IPS-20b (cell line): Measurements from ENCODE around the gene RAB36.
"Not testable (repeated sequence)": the region's sequence is repeated elsewhere in the genome, so short reads cannot be mapped to it uniquely, and the experiment has no call there.

Experiments used
- H3K27ac ChIP-seq: one replicate; pipeline ENCODE4 v1.5.1; 2013; ENCODE audit warnings: low read length
- H3K27me3 ChIP-seq: 2 replicates; pipeline ENCODE4 v1.6.1; 2013; ENCODE audit warnings: mild to moderate bottlenecking, low read length, inconsistent platforms; ENCODE audit not compliant: insufficient read depth
- H3K36me3 ChIP-seq: 2 replicates; pipeline ENCODE4 v1.6.1; 2013; ENCODE audit warnings: low read depth, mild to moderate bottlenecking, inconsistent platforms, low read length, moderate library complexity; ENCODE audit not compliant: insufficient read depth
- H3K4me1 ChIP-seq: 2 replicates; pipeline ENCODE4 v1.6.1; 2013; ENCODE audit warnings: mild to moderate bottlenecking, control low read depth, inconsistent platforms, low read length, moderate library complexity; ENCODE audit not compliant: insufficient read depth
- H3K4me3 ChIP-seq: 2 replicates; pipeline ENCODE4 v1.5.1; 2013; ENCODE audit warnings: mild to moderate bottlenecking, low read length, inconsistent platforms
- H3K9ac ChIP-seq: 2 replicates; pipeline ENCODE4 v1.6.1; 2013; ENCODE audit warnings: low read depth, mild to moderate bottlenecking, inconsistent platforms, low read length, moderate library complexity
- H3K9me3 ChIP-seq: 2 replicates; pipeline ENCODE4 v1.6.1; 2013; ENCODE audit warnings: mild to moderate bottlenecking, low read depth, low read length, inconsistent platforms; ENCODE audit not compliant: insufficient read depth

The RAB36 gene

DNA sequence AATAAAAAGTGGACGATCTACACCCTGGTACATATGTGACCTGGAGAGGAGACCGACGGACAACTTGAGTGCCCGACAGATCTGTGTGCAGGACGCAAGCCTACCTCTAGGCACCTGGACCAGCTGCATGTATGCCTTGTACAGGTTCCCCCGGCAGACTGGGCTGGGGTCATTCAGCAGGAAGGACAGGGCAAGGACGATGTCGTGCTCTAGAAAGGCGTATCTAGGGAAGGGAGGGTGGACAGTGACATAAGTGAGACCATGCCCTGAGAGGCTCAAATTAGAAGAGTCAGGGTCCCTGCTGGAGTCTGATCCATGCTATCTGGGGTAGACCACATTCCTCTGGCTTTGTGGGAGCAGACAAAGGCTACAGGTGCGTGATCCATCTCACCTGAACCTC, 11.4 kb upstream of the RAB36 start:
- no peak overlapping the region for H3K4me3 ChIP-seq
- no peak overlapping the region for H3K27ac ChIP-seq
- no peaks in the 10 kb centered on the region; the same call in 1 of the 2 replicates for H3K27me3 ChIP-seq
- H3K9ac ChIP-seq = no peak overlapping the region
- no peaks in the 10 kb centered on the region for H3K36me3 ChIP-seq
- H3K4me1 ChIP-seq = peaks cover 6% of the 10 kb centered on the region; the same call in 1 of the 2 replicates
- no peaks in the 10 kb centered on the region for H3K9me3 ChIP-seq

GRCh38 chr22:23136991-23137390, 8.3 kb upstream of the RAB36 start:
- H3K9me3 ChIP-seq, H3K9ac ChIP-seq, H3K4me3 ChIP-seq, H3K4me1 ChIP-seq, H3K27ac ChIP-seq, H3K36me3 ChIP-seq, H3K27me3 ChIP-seq: not testable (repeated sequence)

- Histone ChIP-seq H3K4me3 (no peak overlapping the region), H3K36me3 (no peaks in the 10 kb centered on the region), H3K27me3 (peaks cover 3% of the 10 kb centered on the region; the same call in 1 of the 2 replicates), H3K9me3 (no peaks in the 10 kb centered on the region), H3K4me1 (peaks cover 9% of the 10 kb centered on the region), H3K9ac (no peak overlapping the region), H3K27ac (no peak overlapping the region)
Observed at GRCh38 chr22:23137468-23137867, 7.8 kb upstream of the RAB36 start.

DNA sequence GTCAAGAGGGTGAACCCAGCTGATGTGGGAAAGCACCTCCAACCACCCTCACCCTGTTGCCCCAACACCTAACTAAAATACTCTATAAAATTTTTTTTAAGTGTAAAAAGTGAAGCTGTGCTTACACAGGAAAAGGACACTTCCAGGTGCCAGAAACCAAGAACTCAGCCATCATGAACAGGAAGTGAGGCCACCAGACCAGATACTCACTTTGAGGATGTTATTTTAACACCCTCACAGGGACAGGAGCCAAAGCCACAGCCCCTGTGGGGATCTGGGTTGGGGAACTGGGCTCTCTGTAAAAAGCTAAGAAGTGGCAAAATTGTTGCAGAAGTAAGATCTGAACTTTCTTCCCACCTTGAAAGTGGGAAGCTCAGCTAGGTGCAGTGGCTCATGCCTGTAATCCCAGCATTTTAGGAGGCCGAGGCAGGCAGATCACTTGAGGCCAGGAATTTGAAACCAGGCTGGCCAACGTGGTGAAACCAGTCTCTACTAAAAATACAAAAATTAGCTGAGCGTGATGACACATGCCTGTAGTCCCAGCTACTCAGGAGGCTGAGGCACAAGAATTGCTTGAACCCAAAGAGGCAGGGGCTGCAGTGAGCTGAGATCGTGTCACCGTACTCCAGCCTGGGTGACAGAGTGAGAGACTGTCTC, 7.2 kb upstream of the RAB36 start:
- no peaks in the 10 kb centered on the region for H3K9me3 ChIP-seq
- H3K27me3 ChIP-seq = peaks cover 7% of the 10 kb centered on the region; the same call in 1 of the 2 replicates
- H3K4me1 ChIP-seq = peaks cover 9% of the 10 kb centered on the region
- H3K27ac ChIP-seq = no peak overlapping the region
- H3K4me3 ChIP-seq = no peak overlapping the region
- no peak overlapping the region for H3K9ac ChIP-seq
- H3K36me3 ChIP-seq = no peaks in the 10 kb centered on the region

DNA sequence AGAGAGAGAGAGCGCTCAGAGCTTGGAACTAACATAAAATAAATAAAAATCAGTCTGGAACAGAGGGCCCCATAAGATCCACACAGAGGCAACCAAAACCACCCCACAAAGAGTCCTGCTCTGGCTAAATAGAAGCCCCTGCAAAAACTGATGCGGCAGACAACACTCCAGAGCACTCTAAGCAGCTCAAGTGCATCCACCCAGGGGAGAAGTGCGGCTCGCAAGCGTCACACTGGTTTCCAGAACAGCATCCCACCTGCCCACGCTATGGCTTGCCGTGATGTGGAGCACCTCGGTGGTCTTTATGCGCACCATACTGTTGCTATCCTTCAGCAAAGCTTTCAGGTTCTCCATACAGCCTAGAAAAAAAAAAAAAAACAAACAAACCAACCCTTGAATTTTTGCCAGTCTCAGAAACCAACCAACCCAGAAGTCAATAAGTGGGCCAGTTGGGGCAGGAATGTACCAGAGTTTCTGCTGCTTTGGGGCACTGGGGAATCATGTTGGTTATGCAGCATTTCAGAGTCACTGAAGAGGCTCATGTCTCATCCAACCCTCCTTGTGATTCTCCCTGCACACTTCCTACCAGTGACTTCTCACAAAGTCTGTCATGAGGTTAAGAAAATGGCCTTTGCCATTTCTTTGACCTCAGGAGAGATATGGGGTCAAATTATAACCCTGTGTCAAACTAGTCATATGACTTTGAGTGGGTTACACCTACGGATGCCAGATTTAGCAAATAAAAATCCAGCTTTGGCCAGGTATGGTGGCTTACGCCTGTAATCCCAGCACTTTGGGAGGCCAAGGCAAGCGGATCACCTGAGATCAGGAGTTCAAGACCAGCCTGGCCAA, 6.5 kb upstream of the RAB36 start:
- Histone ChIP-seq H3K9me3 (no peaks in the 10 kb centered on the region), H3K36me3 (no peaks in the 10 kb centered on the region), H3K4me3 (no peak overlapping the region), H3K27ac (no peak overlapping the region), H3K27me3 (peaks cover 7% of the 10 kb centered on the region; the same call in 1 of the 2 replicates), H3K4me1 (peaks cover 9% of the 10 kb centered on the region), H3K9ac (no peak overlapping the region)

GRCh38 chr22:23140385-23140784, 4.9 kb upstream of the RAB36 start:
- no peaks in the 10 kb centered on the region for H3K9me3 ChIP-seq
- no peak overlapping the region for H3K27ac ChIP-seq
- peaks cover 7% of the 10 kb centered on the region; the same call in 1 of the 2 replicates for H3K27me3 ChIP-seq
- no peak overlapping the region for H3K4me3 ChIP-seq
- no peak overlapping the region for H3K9ac ChIP-seq
- H3K4me1 ChIP-seq = peaks cover 9% of the 10 kb centered on the region
- no peaks in the 10 kb centered on the region for H3K36me3 ChIP-seq

GRCh38 chr22:23142546-23143105, 2.7 kb upstream of the RAB36 start:
- Histone ChIP-seq H3K27me3 (peaks cover 23% of the 10 kb centered on the region; the same call in 1 of the 2 replicates), H3K9ac (no peak overlapping the region; the same call in 1 of the 2 replicates), H3K4me3 (no peak overlapping the region; the same call in 1 of the 2 replicates), H3K27ac (no peak overlapping the region), H3K9me3 (no peaks in the 10 kb centered on the region), H3K36me3 (no peaks in the 10 kb centered on the region), H3K4me1 (peaks cover 6% of the 10 kb centered on the region)

DNA sequence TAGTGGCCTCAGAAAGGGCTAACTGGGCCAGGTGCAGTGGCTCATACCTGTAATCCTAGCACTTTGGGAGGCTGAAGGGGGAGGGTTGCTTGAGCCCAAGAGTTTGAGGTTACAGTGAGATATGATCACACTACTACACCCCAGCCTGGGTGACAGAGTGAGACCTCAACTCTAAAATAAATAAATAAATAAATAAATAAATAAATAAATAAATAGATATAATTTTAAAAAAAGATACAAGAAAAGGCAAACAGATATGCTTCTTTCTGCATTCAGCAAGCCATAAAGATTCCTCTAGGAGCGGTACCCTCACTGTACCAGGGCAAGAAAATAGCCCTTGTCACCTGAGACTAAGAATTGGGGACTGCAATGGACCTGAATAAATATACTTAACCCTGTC, 2.2 kb upstream of the RAB36 start:
- no peak overlapping the region for H3K9ac ChIP-seq
- H3K27me3 ChIP-seq = peaks cover 23% of the 10 kb centered on the region; the same call in 1 of the 2 replicates
- peaks cover 3% of the 10 kb centered on the region for H3K4me1 ChIP-seq
- H3K36me3 ChIP-seq = no peaks in the 10 kb centered on the region
- no peak overlapping the region for H3K4me3 ChIP-seq
- no peak overlapping the region for H3K27ac ChIP-seq
- H3K9me3 ChIP-seq = no peaks in the 10 kb centered on the region

DNA sequence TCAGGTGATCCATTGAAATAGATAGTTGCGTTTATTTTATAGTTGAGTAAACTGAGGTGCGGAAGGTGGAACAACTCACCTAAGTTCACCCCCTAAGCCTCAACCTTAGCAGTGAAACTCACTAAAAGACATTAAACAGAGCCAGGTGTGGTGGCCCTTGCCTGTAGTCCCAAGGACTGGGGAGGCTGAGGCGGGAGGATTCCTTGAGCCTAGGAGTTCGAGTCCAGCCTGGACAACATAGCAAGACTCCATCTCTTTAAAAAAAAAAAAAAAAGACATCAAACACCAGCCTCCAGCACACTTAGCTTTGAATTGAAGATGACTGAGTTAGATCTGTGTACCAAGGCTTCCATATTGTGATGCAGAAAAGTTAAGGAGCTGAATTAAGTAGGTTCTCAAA, 845 bp upstream of the RAB36 start:
- Histone ChIP-seq H3K27me3 (peaks cover 23% of the 10 kb centered on the region; the same call in 1 of the 2 replicates), H3K4me3 (no peak overlapping the region), H3K9me3 (no peaks in the 10 kb centered on the region), H3K4me1 (peaks cover 5% of the 10 kb centered on the region), H3K36me3 (no peaks in the 10 kb centered on the region), H3K9ac (no peak overlapping the region), H3K27ac (no peak overlapping the region)

DNA sequence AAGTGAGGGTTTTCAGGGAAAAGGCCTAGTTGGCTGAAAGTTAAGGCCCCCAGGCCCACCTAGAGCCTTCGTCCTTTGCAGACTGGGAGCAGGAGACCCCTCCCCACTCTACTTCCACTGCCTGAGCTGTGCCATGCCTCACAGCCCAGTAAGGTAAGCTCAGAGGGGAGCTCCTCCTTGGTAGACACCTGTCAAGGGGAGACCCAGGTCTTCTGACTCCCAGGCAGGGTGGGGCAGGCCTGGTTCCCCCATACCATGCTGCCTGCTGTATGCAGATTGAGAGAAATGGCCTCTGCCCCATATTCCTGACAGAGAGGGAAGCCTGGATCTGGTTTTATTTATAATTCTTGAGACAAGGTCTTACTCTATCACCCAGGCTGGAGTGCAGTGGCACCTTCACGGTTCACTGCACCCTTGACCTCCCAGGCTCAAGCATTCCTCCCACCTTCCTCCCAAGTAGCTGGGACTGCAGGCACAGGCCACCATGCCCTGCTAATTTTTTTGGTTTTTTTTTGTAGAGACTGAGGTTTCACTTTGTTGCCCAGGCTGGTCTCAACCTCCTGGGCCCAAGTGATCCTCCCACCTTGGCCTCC, 697 bp downstream of the RAB36 start:
- Histone ChIP-seq H3K9me3 (no peaks in the 10 kb centered on the region), H3K27ac (no peak overlapping the region), H3K27me3 (peaks cover 19% of the 10 kb centered on the region; the same call in 1 of the 2 replicates), H3K36me3 (no peaks in the 10 kb centered on the region), H3K9ac (peak overlapping the region; percentile 50; the same call in 1 of the 2 replicates), H3K4me1 (peaks cover 8% of the 10 kb centered on the region), H3K4me3 (peak overlapping the region; percentile 76)

- peaks cover 19% of the 10 kb centered on the region; the same call in 1 of the 2 replicates for H3K27me3 ChIP-seq
- no peaks in the 10 kb centered on the region for H3K36me3 ChIP-seq
- no peak overlapping the region for H3K27ac ChIP-seq
- peaks cover 8% of the 10 kb centered on the region for H3K4me1 ChIP-seq
- no peaks in the 10 kb centered on the region for H3K9me3 ChIP-seq
- no peak overlapping the region for H3K4me3 ChIP-seq
- no peak overlapping the region for H3K9ac ChIP-seq
Observed at GRCh38 chr22:23146478-23147205, 1.4 kb downstream of the RAB36 start.
